ENCODE data around the gene ENDOD1. TPM values are rescaled to one million over a fixed set of nuclear protein-coding genes. Genes with fewer than 3 reads are reported as not detected.

ENDOD1 gene
- total RNA-seq, 2 experiments from 2014 or later, result 3.8 to 4.4 TPM

DNA sequence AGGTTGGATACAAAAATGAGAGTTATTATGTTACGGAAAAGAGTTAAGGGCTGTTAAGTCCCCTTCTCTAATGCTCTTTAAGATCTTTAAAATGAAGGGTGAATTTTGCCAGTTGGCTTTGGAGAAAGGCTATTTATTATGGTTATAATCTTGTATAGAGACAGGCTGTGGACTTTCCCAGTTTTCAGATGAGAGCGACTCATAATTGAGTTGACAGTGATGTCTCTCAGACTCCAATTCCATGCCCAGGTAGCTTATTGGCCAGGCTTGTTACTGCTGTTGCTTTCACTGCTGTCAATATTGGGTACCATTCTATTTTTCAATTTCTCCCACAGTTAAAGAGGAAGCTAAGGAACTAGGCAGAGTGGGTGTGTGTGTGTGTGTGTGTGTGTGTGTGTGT is 13.1 kb downstream of the ENDOD1 start:
- no peak overlapping the region for H3K4me3 Mint-ChIP-seq
- Histone ChIP-seq H3K4me3 (ENCODE audit: low read length) (no peak overlapping the region), H3K27ac (ENCODE audit: low read depth in 1 of 2, low read length in 2 of 2) (no peak overlapping the region), H3K9me3 (ENCODE audit: control insufficient read depth in 1 of 2, insufficient read depth in 1 of 2, low read length in 2 of 2) (no peaks in the 10 kb centered on the region), H3K4me1 (ENCODE audit: insufficient read depth, low read length) (no peaks in the 10 kb centered on the region), H3K27me3 (ENCODE audit: control insufficient read depth in 1 of 2, insufficient read depth in 2 of 2, low read length in 2 of 2) (no peaks in the 10 kb centered on the region), H3K36me3 (ENCODE audit: insufficient read depth, low read length) (no peaks in the 10 kb centered on the region)
- H3K36me3 Mint-ChIP-seq (ENCODE audit: low read depth), result peaks cover 9% of the 10 kb centered on the region
- DNase-seq (no peak), ATAC-seq (ENCODE audit: poor library complexity) (no peak)
- no peaks in the 10 kb centered on the region for H3K9me3 Mint-ChIP-seq
- CTCF ChIA-PET, result interaction anchor here (0.7 kb wide), 1 partner anchor 120 kb away, joined by 3 read pairs; no protein-coding TSS in a partner anchor
- TF ChIP-seq, protein P1, sequence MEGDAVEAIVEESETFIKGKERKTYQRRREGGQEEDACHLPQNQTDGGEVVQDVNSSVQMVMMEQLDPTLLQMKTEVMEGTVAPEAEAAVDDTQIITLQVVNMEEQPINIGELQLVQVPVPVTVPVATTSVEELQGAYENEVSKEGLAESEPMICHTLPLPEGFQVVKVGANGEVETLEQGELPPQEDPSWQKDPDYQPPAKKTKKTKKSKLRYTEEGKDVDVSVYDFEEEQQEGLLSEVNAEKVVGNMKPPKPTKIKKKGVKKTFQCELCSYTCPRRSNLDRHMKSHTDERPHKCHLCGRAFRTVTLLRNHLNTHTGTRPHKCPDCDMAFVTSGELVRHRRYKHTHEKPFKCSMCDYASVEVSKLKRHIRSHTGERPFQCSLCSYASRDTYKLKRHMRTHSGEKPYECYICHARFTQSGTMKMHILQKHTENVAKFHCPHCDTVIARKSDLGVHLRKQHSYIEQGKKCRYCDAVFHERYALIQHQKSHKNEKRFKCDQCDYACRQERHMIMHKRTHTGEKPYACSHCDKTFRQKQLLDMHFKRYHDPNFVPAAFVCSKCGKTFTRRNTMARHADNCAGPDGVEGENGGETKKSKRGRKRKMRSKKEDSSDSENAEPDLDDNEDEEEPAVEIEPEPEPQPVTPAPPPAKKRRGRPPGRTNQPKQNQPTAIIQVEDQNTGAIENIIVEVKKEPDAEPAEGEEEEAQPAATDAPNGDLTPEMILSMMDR (IDR thresholded peaks at IDR 0.05), result no peak
- intact Hi-C loops (cut with DNase I, micrococcal nuclease), result loop anchor here in 1 of 2 experiments (10.0 kb wide), 1 partner anchor 48 kb away; no protein-coding TSS in a partner anchor
- H3K27ac Mint-ChIP-seq, result no peak overlapping the region
- POLR2A ChIA-PET, result no interaction called here
- H3K4me1 Mint-ChIP-seq (ENCODE audit: low read depth), result no peaks in the 10 kb centered on the region
- H3K27me3 Mint-ChIP-seq, result no peaks in the 10 kb centered on the region

DNA sequence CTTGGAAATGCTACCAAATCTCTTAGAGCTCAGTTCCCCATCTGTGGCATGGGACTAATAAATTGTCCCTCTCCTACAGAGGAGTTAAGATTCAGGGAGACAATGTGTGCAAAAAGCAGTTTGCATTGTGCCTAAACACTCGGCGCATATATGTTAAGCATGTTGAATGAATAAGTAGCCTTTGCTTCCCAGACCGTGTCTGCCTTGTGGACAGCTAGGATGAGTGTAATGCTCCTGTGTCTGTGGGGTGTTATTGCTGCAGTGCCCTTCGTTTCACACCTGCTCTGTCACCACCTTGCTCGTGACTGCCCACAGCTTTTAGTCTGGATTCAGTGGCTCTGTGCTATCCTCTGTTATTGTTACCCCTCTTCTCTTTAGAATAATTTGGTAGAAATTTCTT is 14.1 kb downstream of the ENDOD1 start:
- Histone ChIP-seq H3K4me1 (ENCODE audit: insufficient read depth, low read length) (no peaks in the 10 kb centered on the region), H3K27me3 (ENCODE audit: control insufficient read depth in 1 of 2, insufficient read depth in 2 of 2, low read length in 2 of 2) (no peaks in the 10 kb centered on the region), H3K36me3 (ENCODE audit: insufficient read depth, low read length) (no peaks in the 10 kb centered on the region), H3K27ac (ENCODE audit: low read depth in 1 of 2, low read length in 2 of 2) (no peak overlapping the region), H3K4me3 (ENCODE audit: low read length) (no peak overlapping the region), H3K9me3 (ENCODE audit: control insufficient read depth in 1 of 2, insufficient read depth in 1 of 2, low read length in 2 of 2) (no peaks in the 10 kb centered on the region)
- ChIA-PET CTCF (no interaction called here), POLR2A (interaction anchor here (0.5 kb wide), 1 partner anchor 659 kb away, joined by 3 read pairs; no protein-coding TSS in a partner anchor)
- Mint-ChIP-seq H3K9me3 (no peaks in the 10 kb centered on the region), H3K36me3 (ENCODE audit: low read depth) (peaks cover 11% of the 10 kb centered on the region), H3K27me3 (no peaks in the 10 kb centered on the region), H3K4me3 (no peak overlapping the region), H3K4me1 (ENCODE audit: low read depth) (no peaks in the 10 kb centered on the region), H3K27ac (no peak overlapping the region)
- ATAC-seq (ENCODE audit: poor library complexity) (no peak), DNase-seq (no peak)
- intact Hi-C loops (cut with DNase I, micrococcal nuclease), result loop anchor here in 1 of 2 experiments (10.0 kb wide), 1 partner anchor 49 kb away; no protein-coding TSS in a partner anchor
- TF ChIP-seq, protein P1 (IDR thresholded peaks at IDR 0.05), result no peak

DNA sequence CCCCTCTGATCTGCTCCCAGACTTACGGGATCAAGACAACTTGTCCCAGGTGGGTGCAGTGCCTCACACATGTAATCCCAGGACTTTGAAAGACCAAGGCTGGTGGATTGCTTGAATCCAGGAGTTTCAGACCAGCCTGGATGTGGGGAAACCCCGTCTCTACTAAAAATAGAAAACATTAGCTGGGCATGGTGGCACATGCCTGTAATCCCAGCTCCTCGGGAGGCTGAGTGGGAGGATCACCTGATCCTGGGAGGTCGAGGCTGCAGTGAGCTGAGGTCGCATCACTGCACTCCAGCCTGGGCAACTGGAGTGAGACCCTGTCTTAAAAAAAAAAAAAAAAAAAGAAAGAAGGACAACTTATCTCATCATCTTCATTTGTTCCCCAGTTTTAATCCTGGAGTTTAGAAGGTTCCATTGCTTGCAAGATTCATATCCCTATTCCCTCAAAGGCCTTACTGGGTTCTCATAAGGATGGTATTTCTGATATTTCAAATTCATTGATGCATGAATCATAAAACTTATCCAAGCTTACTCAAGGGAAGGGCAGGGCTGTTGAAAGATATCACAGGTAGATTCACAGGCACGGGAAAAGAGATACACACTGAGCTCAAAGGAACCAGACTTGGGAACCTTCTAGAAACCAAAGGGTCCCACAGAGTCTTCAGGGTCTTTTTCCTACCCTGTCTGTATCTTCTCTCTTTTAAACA is 14.6 kb downstream of the ENDOD1 start:
- H3K27me3 Mint-ChIP-seq, result no peaks in the 10 kb centered on the region
- Histone ChIP-seq H3K4me1 (ENCODE audit: insufficient read depth, low read length) (no peaks in the 10 kb centered on the region), H3K27me3 (ENCODE audit: control insufficient read depth in 1 of 2, insufficient read depth in 2 of 2, low read length in 2 of 2) (no peaks in the 10 kb centered on the region), H3K27ac (ENCODE audit: low read depth in 1 of 2, low read length in 2 of 2) (no peak overlapping the region), H3K4me3 (ENCODE audit: low read length) (no peak overlapping the region), H3K9me3 (ENCODE audit: control insufficient read depth in 1 of 2, insufficient read depth in 1 of 2, low read length in 2 of 2) (no peaks in the 10 kb centered on the region), H3K36me3 (ENCODE audit: insufficient read depth, low read length) (no peaks in the 10 kb centered on the region)
- H3K9me3 Mint-ChIP-seq, result no peaks in the 10 kb centered on the region
- ChIA-PET CTCF (no interaction called here), POLR2A (no interaction called here)
- H3K36me3 Mint-ChIP-seq (ENCODE audit: low read depth), result peaks cover 15% of the 10 kb centered on the region
- no peak for ATAC-seq (ENCODE audit: poor library complexity)
- no peak for DNase-seq
- H3K4me3 Mint-ChIP-seq, result no peak overlapping the region
- TF ChIP-seq, protein P1 (IDR thresholded peaks at IDR 0.05), result no peak
- intact Hi-C loops (cut with DNase I, micrococcal nuclease), result loop anchor here in 1 of 2 experiments (10.0 kb wide), 1 partner anchor 49 kb away; no protein-coding TSS in a partner anchor
- H3K27ac Mint-ChIP-seq, result no peak overlapping the region
- no peaks in the 10 kb centered on the region for H3K4me1 Mint-ChIP-seq (ENCODE audit: low read depth)
